ENCODE measurements around the gene IP6K3. TPM values are rescaled to one million over a fixed set of nuclear protein-coding genes. Genes with fewer than 3 reads are reported as not detected.

The IP6K3 gene
- polyA plus RNA-seq, 3 donors, result not detected

DNA sequence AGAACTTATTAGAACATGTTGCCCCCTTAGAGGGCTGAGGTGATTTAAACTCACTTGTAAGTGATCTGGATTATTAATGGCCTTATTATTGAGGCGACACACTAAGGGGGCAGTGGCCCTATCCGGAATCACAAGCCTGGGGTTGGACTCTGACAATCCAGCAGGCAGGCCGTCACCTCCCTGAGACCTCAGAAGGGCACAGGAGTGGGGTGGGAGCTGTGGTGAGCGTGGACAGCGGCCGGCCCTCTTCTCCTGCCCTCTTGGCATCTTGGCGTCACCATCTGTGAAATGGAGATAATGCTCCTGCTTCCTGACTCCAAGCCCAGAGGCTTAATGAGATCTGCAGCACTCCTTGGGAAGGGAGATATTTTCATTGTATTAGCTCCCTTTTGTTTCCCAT lies 19.6 kb downstream of the IP6K3 start:
- Mint-ChIP-seq H3K27ac (no peak overlapping the region), H3K4me3 (no peak overlapping the region), H3K9me3 (no peaks in the 10 kb centered on the region), H3K4me1 (no peaks in the 10 kb centered on the region), H3K36me3 (no peaks in the 10 kb centered on the region), H3K27me3 (ENCODE audit: low read depth in 3 of 3) (peaks cover 11 to 16% (median 15%) of the 10 kb centered on the region in 3 donors)
- Histone ChIP-seq H3K4me1 (ENCODE audit: control insufficient read depth in 1 of 2, insufficient read depth in 2 of 2, low read length in 2 of 2) (no peaks in the 10 kb centered on the region), H3K27me3 (ENCODE audit: control insufficient read depth in 2 of 2, insufficient read depth in 2 of 2, low read length in 2 of 2) (peaks cover 0 to 6% of the 10 kb centered on the region in 2 donors), H3K4me3 (replicated peaks in 1 of 3; ENCODE audit: low read depth in 2 of 3, low read length in 3 of 3) (no peak overlapping the region), H3K9me3 (replicated peaks in 1 of 2; ENCODE audit: control insufficient read depth in 1 of 2, insufficient read depth in 1 of 2, low read length in 2 of 2) (no peaks in the 10 kb centered on the region), H3K79me2 (ENCODE audit: insufficient read depth, low read length) (no peaks in the 10 kb centered on the region), H3K27ac (ENCODE audit: low read depth in 1 of 2, low read length in 2 of 2) (no peak overlapping the region), H3K9ac (ENCODE audit: insufficient read depth, low read length, poor library complexity, severe bottlenecking) (no peak overlapping the region), H4K20me1 (ENCODE audit: insufficient read depth, low read length) (no peaks in the 10 kb centered on the region), H3K4me2 (replicated peaks; ENCODE audit: extremely low read depth, low read length, poor library complexity, severe bottlenecking) (no peak overlapping the region), H3K36me3 (replicated peaks in 1 of 2; ENCODE audit: control insufficient read depth in 1 of 2, insufficient read depth in 2 of 2, low read length in 2 of 2) (no peaks in the 10 kb centered on the region), H2AFZ (ENCODE audit: insufficient read depth, low read depth, low read length, poor library complexity, severe bottlenecking) (no peak overlapping the region)
- intact Hi-C loops (cut with micrococcal nuclease), result no loop called here
- TF ChIP-seq, protein P1, sequence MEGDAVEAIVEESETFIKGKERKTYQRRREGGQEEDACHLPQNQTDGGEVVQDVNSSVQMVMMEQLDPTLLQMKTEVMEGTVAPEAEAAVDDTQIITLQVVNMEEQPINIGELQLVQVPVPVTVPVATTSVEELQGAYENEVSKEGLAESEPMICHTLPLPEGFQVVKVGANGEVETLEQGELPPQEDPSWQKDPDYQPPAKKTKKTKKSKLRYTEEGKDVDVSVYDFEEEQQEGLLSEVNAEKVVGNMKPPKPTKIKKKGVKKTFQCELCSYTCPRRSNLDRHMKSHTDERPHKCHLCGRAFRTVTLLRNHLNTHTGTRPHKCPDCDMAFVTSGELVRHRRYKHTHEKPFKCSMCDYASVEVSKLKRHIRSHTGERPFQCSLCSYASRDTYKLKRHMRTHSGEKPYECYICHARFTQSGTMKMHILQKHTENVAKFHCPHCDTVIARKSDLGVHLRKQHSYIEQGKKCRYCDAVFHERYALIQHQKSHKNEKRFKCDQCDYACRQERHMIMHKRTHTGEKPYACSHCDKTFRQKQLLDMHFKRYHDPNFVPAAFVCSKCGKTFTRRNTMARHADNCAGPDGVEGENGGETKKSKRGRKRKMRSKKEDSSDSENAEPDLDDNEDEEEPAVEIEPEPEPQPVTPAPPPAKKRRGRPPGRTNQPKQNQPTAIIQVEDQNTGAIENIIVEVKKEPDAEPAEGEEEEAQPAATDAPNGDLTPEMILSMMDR (IDR thresholded peaks at IDR 0.05), result no peak
- DNase-seq, result no peak
- 80% methylated on average over 6 of the region's 7 CpGs for WGBS (ENCODE audit: insufficient coverage)

DNA sequence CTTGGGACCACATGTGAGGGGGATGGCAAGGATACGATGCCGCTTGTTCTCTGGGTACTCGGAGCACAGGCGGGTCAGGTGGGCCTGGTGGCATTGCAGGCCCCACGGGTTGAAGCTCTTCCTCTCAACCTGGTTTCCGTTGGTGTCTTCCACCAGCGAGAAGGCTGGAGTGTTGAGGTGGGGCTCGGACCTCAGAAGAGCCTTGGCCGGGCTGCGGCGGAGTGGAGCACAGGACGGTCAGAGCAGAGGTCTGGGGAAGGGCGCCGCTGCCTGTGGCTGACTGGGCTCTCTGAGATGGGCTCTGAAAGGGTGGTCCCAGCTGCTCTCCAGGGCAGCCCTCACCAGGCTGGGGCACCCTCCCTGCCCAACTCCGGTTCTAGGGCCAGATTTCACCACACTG lies 20.0 kb downstream of the IP6K3 start:
- H3K36me3 ChIP-seq (replicated peaks in 1 of 2; ENCODE audit: control insufficient read depth in 1 of 2, insufficient read depth in 2 of 2, low read length in 2 of 2), result no peaks in the 10 kb centered on the region
- Mint-ChIP-seq H3K4me1 (no peaks in the 10 kb centered on the region), H3K27me3 (ENCODE audit: low read depth in 3 of 3) (peaks cover 11 to 20% (median 18%) of the 10 kb centered on the region in 3 donors), H3K27ac (no peak overlapping the region), H3K4me3 (no peak overlapping the region), H3K9me3 (no peaks in the 10 kb centered on the region), H3K36me3 (no peaks in the 10 kb centered on the region)
- H3K4me3 ChIP-seq (replicated peaks in 1 of 3; ENCODE audit: low read depth in 2 of 3, low read length in 3 of 3), result no peak overlapping the region
- H3K27ac ChIP-seq (ENCODE audit: low read depth in 1 of 2, low read length in 2 of 2), result no peak overlapping the region
- 96% methylated on average over 14 of the region's 15 CpGs for WGBS (ENCODE audit: insufficient coverage)
- H3K4me1 ChIP-seq (ENCODE audit: control insufficient read depth in 1 of 2, insufficient read depth in 2 of 2, low read length in 2 of 2), result no peaks in the 10 kb centered on the region
- no peaks in the 10 kb centered on the region for H3K9me3 ChIP-seq (replicated peaks in 1 of 2; ENCODE audit: control insufficient read depth in 1 of 2, insufficient read depth in 1 of 2, low read length in 2 of 2)
- H2AFZ ChIP-seq (ENCODE audit: insufficient read depth, low read depth, low read length, poor library complexity, severe bottlenecking), result no peak overlapping the region
- no peak for DNase-seq
- no peak overlapping the region for H3K9ac ChIP-seq (ENCODE audit: insufficient read depth, low read length, poor library complexity, severe bottlenecking)
- H4K20me1 ChIP-seq (ENCODE audit: insufficient read depth, low read length), result no peaks in the 10 kb centered on the region
- no peaks in the 10 kb centered on the region for H3K79me2 ChIP-seq (ENCODE audit: insufficient read depth, low read length)
- H3K27me3 ChIP-seq (ENCODE audit: control insufficient read depth in 2 of 2, insufficient read depth in 2 of 2, low read length in 2 of 2), result peaks cover 0 to 6% of the 10 kb centered on the region in 2 donors
- TF ChIP-seq, protein P1 (IDR thresholded peaks at IDR 0.05), result no peak
- H3K4me2 ChIP-seq (replicated peaks; ENCODE audit: extremely low read depth, low read length, poor library complexity, severe bottlenecking), result no peak overlapping the region
- intact Hi-C loops (cut with micrococcal nuclease), result no loop called here

All from CD14-positive monocyte (primary cell).